GM12892 (cell line): ENCODE results near the gene DMAP1.

ENCODE experiments used
- POLR2A ChIP-seq: IDR thresholded peaks from 2 replicates; pipeline ENCODE4 v1.6.1; 2011; ENCODE audit warnings: low read depth, low read length, control low read depth
- POLR2AphosphoS5 ChIP-seq: IDR thresholded peaks from 2 replicates; pipeline ENCODE4 v1.6.1; 2011; ENCODE audit warnings: low read depth, low read length, control low read depth
- TAF1 ChIP-seq: IDR thresholded peaks from 2 replicates; pipeline ENCODE4 v1.6.1; 2011; ENCODE audit warnings: low read depth, mild to moderate bottlenecking, control low read depth, low read length, borderline replicate concordance

- TF ChIP-seq TAF1 (no peak), POLR2A (no peak), POLR2AphosphoS5 (no peak)
Observed at GRCh38 chr1:44168520-44169098, 44.7 kb upstream of the DMAP1 start.
